GM19351 (cell line): Measurements from ENCODE around the gene ZNF576.
"Not testable (repeated sequence)": the region's sequence is repeated elsewhere in the genome, so short reads cannot be mapped to it uniquely, and the experiment has no call there.

Experiments
- ATAC-seq: cut with Tn5 transposase; IDR thresholded peaks from one replicate; pipeline ENCODE4 v1.9.1; 2021; ENCODE audit warnings: mild to moderate bottlenecking, moderate library complexity; ENCODE audit not compliant: unreplicated experiment

ZNF576 gene, protein sequence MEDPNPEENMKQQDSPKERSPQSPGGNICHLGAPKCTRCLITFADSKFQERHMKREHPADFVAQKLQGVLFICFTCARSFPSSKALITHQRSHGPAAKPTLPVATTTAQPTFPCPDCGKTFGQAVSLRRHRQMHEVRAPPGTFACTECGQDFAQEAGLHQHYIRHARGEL

DNA sequence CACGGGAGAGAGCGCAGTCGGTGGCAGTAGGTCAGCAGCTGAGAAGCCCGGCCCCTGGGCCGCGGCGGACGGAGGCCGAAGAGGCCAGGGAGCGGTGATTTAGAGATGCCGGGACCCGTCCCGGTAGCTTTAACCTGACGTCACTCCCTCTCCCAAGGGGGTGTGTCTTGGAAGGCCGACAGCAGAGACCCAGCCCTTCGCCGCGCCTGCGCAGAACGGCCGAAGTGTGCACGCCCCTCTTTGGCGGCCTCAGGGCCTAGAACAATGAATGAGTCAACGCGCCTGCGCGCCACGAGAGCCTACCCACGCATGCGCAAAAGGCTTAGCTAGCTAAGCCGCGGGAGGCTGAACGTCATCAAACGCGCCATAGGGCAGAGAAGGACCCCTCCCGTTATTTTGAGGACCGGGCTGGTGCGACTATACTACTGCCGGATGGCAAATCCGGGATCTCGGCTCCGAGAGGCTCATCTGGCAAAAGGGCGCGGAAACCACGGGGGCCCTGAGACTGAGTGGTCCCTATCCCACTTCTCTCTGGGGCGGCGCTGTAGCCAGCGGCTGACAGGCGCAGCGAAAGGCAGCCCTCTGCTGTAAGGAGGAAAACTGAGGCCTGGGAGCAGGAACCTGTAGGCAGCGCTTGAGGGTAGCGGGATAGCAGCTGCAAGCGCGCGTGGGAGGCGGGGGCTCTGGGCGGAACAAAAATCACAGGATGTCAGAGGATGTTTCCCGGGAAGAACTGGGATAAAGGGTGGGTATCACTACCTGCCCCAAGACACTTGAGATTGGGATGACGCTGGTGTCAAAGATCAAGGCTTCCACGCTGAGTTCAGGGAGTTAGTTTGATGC is at the start of gene ZNF576, which contains the start of gene IRGQ:
TSS of gene ZNF576 (plus strand) at position 597 of the 843 bp plus-strand sequence. CDS start 514 bp downstream, outside the sequence.
TSS of gene IRGQ (minus strand) at position 136 of the 843 bp plus-strand sequence. CDS start 796 bp downstream, outside the sequence.
- peak; percentile 82 for ATAC-seq

DNA sequence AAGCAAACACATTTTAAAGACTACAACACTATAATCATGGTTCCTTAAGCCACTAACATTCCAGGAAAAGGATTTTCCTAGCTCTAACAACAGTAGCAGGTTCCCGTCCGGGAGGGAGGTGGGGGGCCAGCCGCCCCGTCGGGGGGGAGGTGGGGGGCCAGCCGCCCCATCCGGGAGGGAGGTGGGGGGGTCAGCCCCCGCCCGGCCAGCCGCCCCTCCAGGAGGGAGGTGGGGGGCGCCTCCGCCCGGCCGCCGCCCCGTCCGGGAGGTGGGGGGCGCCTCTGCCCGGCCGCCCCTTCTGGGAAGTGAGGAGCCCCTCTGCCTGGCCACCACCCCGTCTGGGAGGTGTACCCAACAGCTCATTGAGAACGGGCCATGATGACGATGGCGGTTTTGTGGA is 48.5 kb upstream of the ZNF576 start:
- not testable (repeated sequence) for ATAC-seq

DNA sequence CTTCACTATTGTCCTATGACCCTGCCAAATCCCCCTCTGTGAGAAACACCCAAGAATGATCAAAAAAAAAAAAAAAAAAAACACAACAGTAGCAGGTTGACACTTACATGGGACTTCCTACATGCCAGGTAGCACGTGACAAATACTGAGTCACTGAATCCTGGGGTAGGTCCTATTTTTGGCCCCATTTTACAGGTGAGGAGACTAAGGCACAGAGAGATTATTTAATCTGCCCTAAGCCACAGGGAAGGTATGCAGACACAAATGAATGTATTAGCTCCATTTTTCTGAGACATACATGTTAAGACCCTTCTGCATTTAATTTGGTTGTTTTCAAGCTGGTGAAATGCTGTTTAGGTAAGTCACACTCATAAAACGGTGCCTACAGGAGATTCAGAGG is 47.7 kb upstream of the ZNF576 start:
- no peak for ATAC-seq

DNA sequence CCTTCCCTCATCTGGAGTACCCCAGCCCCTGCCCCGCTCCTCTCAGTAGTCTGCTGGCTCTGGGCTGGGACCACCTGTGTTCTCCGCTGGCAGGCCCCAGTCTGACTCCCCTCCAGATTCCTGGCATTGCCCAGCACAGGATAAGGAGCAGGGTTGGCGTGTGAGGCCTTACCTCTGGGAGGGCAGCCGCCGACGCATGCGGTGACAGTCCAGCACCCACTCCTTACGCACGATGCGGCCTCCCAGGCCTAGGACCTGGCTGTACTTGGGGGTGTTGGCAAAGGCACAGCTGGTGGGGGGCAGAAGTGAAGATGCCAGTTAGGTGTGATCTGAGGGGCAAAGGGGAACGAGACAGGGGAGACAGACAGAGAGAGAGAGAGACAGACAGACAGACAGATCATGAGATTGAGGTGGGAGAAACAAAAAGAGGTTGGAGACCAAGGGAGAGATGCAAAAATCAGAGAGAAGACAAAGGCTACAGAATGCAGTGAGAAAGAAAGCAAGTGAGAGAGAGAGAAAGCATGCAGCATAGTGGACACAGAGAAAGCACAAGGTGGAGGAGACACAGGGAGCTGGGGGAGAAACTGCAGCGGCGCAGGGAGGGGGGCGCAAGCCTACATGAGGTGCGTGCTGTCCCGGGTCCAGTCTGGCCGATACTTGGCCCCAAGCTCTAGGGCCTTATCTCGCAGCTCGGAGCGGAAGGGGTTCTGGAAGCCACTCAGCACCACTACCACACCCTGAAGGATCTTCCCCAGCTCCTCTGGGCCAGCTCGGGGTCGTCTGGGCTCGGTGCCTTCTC is 44.8 kb upstream of the ZNF576 start:
- no peak for ATAC-seq

DNA sequence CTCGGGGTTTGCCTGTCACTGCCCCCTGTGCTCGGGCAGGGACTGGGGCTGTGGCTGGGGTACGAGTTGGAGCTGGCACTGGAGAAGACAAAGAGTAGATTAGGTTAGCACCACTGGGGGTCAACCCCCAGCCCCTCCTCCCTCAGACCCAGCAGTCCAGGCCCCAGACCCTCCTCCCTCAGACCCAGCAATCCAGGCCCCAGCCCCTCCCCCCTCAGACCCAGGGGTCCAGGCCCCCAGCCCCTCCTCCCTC is 44.3 kb upstream of the ZNF576 start:
- no peak for ATAC-seq

DNA sequence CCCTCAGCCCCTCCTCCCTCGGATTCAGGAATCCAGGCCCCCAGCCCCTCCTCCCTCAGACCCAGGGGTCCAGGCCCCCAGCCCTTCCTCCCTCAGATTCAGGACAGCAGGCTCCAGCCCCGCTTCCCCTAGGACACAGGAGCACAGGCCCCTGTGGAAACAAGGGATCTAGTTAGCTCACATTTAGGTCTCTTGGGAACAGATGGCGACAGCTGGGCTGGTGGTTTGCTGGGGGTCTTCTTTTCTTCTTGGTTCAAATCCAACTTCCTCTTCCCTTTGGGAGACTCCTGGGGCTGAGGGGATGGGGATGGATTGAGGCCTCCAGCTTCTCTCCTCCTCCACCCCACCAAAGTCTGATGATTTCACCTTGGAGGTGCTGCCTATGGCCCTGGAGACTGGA is 43.8 kb upstream of the ZNF576 start:
- no peak for ATAC-seq

DNA sequence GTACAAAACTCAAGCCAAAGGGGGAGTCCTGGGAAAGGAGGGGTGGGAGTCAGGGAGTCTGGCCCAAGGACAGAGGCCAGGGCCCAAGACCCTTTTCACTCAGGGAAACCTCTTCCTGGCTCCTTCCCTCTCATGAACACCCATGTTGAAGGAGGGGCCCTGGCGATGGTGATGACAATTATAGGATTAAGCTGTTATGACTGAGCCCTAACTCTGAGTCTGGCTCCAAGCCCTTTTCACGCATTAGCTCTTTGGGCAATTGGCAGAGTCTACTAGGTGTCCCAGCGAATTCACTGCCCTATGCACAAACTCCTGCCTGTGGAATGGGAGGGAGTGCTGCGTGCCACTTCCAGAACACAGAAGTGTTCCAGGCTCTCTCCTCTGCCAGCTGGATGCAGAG is 42.7 kb upstream of the ZNF576 start:
- no peak for ATAC-seq

DNA sequence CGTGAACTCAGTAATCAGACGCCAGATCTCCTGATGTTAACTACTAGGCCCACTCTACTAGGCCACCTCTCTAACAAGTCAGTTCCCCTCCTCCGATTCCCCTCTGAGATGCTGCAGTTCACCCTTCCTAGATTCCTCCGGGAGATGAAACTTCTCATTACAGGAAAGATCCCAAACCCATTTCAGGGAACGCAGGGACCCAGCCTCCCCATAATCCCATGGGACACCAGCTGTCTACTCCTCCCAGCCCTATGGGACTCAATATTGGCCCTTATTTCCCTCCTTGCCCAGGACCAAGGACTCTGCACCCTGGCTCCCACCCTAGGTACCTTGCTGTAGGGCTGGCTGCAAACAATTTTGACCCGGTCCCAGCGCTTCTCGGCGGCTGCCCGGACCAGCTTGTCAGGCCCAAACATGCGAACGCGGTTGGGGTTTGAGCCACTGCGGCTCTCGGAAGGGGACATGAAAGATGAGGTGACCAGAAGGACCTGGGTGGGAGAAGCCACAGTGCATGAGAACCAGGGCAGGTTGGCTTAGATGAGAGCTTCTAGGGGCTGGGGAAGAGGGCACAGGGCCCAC is 42.0 kb upstream of the ZNF576 start:
- no peak for ATAC-seq

DNA sequence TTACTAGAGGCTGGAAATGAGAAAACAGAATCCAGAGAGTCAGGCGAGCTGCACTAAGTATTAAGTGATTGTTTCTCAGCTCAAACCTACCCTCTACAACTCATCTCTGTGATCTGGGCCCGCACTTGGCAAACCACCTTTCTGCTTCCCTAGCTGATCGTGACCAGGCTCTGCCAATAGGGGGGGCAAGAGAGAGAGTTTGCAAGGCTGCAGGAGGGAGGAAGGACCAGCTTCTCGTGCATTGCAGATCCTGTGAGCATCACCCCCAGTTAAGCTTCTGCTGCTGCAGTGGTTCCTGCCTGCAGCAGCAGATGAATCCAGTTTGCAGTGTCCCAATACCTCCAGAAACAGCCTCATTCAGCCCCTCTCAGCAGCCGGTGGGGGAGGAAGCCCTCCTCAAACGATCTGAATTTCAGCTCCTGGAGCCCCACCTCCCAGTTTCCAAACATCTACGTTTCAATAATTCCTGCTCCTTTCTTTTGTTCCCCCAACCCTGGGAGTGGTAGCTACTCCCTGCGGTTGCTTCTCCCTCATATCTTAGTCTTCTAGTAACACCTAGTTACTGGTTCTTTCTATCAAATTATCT is 41.1 kb upstream of the ZNF576 start:
- ATAC-seq: no peak

DNA sequence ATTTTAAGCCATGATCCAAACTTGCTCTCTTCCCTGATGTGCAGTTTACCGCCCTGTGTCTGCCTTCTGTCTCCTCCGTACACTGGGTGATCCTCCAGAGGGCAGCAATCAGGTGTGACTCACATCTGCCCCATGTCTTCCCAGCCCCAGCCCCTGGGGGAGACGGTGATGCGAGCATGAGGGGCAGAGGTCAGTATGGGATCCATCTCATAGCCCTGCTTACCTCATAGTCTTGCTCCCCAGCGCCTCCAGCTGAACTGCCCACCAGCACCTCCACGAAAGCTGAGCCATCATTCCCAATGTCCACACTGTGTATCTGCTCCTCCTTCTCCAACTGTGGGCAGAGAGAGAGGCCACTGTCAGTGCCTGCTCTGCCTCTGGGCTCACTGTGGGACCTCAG is 35.7 kb upstream of the ZNF576 start:
- ATAC-seq: no peak

DNA sequence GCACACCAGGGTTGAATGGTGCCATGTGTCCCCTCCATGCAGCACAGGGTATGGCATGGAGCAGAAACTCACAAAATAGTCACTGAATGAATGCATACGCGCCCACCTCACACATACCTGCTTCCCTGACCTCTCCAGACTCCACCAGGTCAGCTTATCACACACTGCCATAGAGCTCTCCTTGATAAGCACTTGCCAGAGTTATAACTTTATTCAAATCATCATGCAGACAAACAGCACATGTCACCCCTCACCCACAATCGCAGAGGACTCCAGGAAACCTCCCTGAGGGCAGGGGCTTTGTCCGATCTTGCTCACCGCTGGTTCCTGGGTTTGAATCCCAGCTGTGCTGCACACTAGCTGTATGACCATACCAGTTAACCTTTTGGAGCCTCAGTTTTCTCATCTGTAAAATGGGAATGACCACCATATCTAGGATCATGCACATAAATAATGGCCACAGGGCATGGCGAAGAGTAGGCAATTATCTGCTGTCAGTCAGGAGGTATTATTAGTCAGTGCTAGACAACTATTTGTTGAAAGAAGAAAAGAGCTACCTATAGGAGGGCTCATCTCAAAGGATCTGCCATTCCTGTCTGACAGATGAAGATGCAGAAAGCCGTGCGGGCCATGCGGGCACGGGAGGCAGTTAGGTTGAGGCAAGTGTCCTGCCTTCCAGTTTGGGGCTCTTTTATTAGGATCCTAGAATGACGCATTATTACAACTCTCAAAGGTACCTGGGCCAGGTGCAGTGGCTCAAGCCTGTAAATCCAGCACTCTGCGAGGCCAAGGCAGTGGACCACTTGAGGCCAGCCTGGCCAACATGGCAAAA is 35.0 kb upstream of the ZNF576 start:
- ATAC-seq: no peak

DNA sequence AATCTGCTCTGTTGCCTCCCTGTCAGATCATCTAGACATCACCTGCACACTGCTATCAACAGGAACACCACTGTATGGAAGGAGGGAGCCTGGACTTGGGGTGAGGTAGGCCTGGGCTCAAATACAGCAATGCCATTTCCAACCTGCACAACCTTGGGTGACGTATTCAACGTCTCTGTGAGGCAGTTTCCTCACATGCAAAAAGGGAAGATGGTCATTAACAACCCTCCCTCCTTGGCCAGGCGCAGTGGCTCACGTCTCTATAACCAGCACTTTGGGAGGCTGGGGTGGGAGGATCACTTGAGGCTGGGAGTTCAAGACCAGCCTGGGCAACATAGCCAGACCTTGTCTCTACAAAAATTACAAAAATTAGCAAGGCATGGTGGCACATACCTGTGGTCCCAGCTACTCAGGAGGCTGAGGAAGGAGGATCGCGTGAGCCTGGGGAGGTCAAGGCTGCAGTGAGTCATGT is 34.1 kb upstream of the ZNF576 start:
- ATAC-seq: no peak

DNA sequence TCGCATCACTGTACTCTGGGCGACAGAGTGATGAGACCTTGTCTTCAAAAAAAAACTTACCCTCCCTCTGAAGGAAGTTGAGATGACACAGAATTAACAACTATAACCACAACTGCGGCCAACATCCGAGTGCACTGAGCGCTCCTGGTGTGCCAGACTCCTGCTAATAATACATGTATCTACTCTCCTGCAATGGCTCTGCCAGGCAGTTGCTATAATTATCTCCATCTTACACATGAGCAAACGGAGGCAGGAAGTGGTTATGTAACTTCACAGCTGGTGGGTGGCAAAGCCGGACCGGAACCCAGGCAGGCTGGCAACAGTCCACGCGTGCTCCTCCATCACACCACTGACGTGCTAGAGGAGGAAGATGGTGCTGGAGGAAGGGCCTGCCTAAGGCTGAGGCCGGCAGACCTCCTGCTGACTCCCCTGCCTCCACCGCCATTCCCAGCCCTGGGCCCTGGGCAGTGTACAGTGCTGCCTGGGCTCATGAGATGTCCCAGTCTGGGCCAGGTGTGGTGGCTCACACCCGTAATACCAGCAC is 33.6 kb upstream of the ZNF576 start:
- peak; percentile 70 for ATAC-seq

DNA sequence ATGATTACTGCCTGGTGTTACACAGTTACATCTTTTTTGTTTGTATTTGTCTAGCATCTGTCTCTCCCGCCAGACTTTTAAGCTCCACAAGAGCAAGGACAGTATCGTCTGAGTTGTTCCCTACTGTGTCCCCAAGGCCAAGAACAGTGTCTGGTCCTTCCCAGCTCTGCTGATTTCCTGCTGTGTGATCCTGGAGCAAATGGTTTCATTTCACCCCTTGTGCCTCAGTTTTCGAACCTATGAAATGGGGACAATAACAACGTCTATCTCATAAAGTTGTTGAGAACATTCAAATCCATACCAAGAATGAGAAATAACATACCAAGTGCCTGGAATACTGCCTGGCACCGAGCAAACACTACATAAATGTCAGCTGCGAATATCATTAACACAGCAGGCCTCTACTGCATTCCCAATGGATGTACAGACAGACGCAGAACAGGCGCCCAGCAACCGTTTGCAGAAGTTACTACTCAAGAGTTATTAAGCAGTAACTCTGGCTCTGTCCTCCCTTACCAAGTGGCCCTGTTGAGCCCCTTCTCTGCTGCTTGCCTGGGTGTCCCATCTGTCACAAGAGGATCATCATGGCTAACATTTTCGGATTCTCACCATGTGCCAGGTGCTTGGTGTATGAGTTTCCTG is 32.5 kb upstream of the ZNF576 start:
- no peak for ATAC-seq

DNA sequence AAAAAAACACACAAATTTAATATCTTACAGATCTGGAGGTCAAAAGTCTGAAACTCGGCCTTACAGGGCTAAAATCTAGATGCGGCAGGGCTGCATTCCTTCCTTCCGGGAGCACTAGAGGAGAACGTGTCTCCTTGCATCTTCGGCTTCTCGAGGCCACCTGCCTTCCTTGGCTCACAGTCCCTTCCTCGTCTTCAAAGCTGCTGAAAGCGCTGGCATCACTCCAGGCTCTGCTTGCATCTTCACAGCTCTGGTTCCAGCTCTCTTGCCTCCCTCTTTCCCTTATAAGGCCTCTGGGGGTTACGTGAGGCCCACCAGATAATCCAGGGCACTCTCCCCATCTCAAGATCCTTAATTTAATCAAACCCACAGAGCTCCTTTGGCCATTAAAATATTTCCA is 31.6 kb upstream of the ZNF576 start:
- no peak for ATAC-seq

DNA sequence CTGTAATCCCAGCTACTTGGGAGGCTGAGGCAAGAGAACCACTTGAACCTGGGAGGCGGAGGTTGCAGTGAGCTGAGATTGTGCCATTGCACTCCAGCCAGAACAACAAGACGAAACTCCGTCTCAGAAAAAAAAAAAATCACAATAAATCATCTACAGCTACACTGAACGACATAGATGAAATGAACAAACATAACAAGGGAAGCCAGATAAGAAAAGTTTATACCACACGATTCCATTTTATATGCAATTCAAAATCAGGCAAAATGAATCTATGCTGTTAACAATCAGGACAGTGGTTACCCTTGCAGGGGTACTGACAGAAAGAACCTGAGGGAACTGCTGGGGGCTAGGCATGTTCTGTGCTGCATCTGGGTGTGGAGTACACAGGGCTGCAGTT is 26.7 kb upstream of the ZNF576 start:
- no peak for ATAC-seq

DNA sequence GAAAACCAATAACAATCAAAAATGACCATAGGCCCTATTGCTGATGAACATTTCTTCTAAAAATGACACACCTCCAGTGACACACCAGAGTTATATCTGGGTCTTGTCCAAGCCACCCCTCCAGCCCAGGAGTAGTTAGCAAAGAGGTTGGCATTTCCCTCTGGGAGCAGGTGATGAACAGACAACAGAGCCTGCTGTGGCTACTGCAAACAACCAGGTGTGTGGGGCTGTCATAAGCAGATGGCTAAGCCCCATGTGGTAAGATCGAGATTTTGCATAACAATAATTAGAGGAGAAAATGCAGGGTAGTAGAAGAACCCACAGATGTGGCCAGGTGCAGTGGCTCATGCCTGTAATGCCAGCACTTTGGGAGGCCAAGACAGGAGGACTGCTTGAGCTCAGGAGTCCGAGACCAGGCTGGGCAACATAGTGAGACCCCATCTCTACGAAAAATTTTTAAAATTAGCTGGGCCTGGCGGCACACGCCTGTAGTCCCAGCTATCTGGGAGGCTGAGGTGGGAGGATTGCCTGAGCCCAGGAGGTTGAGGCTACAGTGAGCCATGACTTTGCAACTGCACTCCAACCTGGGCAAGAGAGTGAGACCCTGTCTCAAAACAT is 26.1 kb upstream of the ZNF576 start:
- ATAC-seq: no peak

DNA sequence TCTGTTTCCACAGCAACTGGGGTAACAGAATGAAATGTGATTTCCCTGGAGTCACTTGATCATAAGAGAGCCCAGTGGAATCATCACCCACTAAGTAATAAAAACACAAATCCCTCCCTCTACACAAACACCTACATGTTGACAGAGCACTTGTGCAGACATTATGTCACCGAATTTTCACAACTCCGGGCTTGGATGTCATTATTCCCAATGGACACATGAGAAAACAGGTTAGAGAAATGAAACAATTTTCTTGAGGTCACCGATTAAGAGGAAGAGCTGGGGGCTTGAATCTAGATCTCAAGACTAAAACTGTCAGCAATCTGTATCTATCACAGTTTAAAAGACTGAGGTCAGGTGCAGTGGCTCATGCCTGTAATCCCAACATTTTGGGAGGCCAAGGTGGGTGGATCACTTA is 24.2 kb upstream of the ZNF576 start:
- ATAC-seq: no peak
